ENCODE results near the gene HPRT1.
"Not testable (repeated sequence)": the region's sequence is repeated elsewhere in the genome, so short reads cannot be mapped to it uniquely, and the experiment has no call there.

HPRT1 gene, protein sequence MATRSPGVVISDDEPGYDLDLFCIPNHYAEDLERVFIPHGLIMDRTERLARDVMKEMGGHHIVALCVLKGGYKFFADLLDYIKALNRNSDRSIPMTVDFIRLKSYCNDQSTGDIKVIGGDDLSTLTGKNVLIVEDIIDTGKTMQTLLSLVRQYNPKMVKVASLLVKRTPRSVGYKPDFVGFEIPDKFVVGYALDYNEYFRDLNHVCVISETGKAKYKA
- 6.9 to 34.8 (median 17.9) reads per million in 17 experiments for total RNA-seq

DNA sequence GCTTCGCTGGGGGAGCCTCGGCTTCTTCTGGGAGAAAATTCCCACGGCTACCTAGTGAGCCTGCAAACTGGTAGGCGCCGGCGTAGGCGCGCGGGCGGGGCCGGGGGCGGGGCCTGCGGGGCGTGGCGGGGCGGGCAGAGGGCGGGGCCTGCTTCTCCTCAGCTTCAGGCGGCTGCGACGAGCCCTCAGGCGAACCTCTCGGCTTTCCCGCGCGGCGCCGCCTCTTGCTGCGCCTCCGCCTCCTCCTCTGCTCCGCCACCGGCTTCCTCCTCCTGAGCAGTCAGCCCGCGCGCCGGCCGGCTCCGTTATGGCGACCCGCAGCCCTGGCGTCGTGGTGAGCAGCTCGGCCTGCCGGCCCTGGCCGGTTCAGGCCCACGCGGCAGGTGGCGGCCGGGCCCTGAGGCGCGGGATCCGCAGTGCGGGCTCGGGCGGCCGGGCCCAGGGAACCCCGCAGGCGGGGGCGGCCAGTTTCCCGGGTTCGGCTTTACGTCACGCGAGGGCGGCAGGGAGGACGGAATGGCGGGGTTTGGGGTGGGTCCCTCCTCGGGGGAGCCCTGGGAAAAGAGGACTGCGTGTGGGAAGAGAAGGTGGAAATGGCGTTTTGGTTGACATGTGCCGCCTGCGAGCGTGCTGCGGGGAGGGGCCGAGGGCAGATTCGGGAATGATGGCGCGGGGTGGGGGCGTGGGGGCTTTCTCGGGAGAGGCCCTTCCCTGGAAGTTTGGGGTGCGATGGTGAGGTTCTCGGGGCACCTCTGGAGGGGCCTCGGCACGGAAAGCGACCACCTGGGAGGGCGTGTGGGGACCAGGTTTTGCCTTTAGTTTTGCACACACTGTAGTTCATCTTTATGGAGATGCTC is at the start of gene HPRT1:
HPRT1 (plus strand) TSS at position 161 of the 857 bp plus-strand sequence; CDS start at position 308, 147 bp downstream.
- DNase-seq: peak; percentile 69 to 88 (median 79)

DNA sequence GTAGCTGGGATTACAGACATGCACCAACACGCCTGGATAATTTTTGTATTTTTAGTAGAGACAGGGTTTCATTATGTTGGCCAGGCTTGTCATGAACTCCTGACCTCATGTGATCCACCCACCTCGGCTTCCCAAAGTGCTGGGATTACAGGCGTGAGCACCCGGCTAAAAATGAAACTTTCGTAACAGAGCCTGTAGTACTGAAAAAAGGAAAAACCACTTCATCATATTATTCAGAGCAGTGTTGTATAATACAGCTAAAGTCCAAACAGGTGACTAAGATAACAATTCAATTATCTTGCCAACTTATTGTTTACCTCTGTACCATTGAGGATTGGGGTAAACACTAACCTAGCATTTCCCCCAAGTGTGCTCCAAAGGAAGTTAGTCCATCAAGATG is 43.9 kb upstream of the HPRT1 start:
- peak in 3 of 4 experiments; percentile 22 to 36 (median 27) for DNase-seq

DNA sequence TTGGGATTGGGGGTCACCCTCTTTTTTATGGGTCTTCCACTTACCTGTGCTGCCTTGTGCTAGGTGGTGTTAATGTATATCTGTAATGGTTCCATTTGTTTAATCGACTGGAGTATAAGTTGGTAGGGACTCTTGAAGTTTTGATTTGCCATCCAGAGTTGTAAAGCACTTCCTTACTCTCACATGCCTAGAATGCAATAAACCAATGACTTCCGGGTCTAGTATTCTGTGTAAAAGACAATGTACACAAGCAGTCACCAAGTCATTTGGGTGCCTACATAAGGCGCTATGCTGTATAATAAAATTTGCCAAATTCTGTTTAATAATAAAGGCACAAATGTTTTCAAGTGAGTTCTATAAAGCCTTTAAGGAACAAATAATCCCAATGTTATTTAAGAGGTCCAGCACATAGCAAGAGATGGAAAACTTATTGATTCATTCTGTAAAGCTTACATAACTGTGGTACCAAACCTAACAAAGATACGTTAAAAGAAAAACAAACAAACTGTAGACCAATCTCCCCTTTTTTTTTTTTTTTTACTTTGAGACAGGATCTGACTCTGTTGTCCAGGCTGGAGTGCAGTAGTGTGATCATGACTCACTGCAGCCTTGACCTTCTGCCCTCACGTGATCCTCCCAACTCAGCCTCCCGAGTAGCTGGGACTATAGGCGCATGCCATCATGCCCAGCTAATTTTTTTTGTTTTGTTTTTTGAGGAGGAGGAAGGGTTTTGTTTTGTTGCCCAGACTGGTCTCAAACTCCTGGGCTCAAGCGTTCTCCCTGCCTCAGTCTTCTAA is 41.5 kb upstream of the HPRT1 start:
- DNase-seq: peak in 1 of 4 experiments; percentile 12

DNA sequence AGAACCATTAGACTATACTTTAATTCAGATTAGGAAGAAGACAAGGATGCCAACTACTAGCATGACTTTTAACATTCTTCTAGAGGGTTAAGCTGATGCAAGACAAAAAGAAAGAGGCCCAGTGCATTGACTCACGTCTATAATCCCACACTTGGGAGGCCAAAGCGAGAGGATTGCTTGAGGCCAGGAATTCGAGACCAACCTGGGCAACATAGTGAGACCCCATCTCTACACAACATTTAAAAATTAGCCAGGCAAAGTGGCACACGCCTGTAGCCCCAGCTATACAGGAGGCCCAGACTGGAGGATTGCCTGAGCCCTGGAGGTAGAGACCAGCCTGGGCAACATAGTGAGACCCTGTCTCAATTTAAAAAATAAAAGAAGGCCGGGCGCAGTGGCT is 40.2 kb upstream of the HPRT1 start:
- no peak for DNase-seq

DNA sequence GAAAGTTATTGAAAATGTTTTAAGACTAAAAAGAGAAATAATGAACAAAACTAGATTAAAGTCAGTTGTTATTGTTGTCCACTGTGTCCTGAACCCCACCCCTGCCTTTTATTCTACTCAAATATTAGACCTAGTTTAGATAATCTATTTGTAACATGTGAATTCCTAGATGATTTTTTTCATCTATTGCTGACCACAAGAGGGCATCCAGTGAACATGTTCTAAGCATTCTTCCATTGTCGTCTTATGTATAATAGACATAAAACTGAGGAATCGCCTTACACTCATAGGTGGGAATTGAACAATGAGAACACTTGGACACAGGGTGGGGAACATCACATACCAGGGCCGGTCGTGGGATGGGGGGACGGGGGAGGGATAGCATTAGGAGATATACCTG is 36.4 kb upstream of the HPRT1 start:
- peak in 2 of 4 experiments; percentile 2 to 19 for DNase-seq

DNA sequence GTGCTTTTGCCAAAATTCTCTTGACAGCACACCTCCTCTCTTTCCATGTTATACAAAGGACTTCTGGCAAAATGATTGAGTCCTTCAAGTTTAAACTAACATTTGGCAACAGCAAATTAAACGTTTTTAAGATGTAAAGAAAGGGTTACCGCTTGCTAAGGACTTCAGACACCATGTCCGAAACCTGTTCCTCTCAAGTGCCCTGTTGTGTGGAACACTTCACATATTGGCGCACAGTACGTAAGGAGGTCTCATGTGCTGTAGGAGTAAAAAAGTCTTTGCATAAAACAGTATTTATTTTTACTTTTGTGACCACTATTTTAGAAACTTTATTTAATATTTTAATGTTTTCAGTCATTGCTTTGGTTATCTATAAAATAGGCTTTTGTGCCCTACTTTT is 33.7 kb upstream of the HPRT1 start:
- DNase-seq: no peak

DNA sequence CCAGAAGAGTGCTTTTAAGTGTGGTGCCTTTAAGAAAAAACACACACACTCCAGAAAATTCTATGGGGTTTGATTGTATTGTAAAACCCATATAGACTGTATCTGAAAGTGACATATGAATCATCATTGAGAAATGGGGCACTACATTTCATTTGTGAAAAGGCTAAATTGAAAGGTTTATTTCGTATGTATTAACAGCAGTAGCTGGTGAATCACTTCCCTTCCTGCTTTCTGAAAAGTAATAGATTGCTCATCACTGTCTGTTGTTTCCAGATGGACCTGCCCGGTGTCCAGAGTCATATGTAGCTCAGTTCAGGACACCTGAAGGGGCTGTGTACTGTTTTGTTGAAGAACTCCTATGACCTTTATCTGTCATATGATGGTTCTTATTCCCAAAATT is 28.1 kb upstream of the HPRT1 start:
- peak; percentile 2 to 60 (median 20) for DNase-seq

DNA sequence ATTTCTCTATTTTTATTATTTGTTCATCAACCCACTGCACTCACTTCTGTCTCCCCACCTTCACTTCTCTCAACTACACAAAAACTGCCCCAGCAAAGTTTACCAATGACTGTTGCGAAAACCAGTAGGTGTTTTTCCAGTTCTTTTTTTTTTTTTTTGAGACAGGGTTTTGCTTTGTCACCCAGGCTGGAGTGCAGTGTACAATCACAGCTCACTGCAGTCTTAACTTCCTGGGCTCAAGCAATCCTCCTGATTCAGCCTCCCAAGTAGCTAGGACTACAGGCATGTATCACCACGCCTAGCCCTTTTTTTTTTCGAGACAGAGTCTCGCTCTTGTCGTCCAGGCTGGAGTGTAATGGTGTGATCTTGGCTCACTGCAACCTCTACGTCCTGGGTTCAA is 24.1 kb upstream of the HPRT1 start:
- DNase-seq: no peak

DNA sequence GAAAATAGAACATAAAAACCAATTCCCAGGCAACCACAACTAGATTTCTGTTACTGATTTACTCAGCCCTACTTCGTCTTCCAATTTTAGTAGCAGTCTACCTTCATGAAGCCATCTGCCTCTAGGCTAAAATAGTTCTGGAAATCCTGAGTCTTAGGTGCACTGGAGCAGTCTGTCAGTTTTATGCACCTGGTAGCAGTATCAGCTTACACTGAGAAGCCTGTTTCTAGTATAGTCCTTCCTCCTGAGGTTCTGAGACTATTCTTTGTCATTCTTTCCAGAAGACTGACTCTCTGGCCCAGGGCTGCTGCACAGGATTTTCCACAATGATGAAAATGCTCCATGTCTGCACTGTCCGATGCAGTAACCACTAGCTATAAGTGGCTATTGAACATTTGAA is 16.9 kb upstream of the HPRT1 start:
- no peak for DNase-seq

DNA sequence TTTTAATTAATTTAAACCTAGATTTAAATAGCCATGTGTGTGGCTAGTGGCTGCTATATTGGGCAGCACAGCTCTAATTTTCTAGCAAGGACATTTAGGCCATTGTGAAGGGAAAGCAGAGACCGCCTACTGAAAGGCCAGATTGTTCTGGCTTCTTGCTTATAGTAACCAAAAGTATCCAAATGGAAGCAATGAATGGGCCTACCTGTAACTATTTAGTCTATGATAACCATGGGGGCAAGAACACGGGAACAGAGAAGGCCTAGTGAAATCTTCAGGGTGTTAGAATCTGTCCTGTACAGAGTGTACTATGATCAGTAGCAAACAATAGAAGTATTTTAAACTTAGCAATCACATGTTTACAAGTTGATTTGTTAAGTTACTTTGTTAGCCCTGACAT is 16.5 kb upstream of the HPRT1 start:
- no peak for DNase-seq

DNA sequence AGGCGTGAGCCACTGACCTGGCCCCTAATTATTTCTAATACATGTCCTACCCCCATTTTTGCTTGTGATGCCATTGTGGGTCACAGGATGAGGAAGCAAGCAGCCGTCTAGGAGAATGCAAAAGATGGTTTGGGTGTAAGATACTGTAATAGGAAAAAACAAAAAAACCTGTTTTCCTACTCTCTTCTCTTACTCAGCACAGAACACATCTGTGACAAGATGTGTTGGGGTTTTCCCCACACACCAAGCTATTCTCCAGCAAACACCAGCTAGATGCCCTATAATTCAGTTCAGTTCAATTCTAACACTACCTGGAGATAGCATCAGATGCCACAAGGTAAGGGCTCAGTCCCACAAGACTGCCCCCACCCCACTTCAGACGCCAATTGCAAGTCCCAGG is 15.3 kb upstream of the HPRT1 start:
- DNase-seq: no peak

DNA sequence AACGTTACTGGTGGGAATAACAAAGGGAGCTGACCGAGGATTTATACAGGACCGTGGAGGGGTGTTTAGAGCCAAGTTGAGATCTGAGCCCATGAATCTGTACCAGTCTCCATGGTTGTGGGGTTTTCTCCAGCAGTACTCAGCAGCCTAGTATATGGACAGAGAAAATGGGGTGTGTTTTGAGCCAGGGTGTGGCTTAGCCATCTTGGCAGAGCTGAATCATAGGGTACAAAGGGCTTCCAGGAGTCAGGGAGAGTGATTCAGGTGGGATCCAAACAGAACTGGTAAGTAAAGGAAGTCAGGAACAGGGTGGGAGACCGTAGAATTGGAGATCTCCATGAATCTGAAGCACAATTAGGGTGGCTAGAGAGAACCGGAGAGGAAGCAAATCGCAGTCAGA is 7.4 kb upstream of the HPRT1 start:
- DNase-seq: no peak

DNA sequence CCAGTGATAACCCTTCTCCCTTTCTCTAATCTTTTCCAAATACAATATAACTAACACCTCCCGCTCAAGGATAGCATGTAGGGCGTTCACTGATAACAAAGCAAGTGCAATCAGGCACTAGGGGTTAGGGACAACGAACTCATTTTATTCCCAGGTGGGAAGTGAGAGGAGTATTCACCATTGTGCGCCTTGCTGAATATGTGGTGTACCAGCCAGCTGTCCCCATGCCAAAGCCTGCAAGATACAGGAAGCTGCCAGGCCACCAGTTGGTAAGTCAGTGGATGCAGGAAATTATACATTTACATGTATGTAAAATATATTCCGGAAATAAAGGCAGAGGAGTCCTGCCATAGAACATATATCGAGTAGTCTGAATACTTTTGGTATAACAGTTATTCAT is 6.3 kb upstream of the HPRT1 start:
- no peak for DNase-seq

DNA sequence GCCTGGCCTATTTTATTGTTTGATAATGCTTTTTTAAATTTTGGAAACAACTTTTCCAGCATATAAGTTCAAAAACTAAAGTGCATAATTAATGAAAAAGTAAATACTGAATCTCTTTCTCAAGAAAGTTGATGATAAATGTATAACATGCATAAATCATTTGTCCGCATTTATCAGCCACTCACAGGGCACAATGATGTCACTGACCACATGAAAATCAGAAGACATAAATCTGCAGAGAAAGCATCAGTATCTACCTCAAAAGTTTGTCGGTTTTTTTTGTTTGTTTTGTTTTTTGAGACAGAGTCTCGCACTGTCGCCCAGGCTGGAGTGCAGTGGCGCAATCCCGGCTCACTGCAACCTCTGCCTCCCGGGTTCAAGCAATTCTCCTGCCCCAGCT is 5.5 kb upstream of the HPRT1 start:
- DNase-seq: no peak

DNA sequence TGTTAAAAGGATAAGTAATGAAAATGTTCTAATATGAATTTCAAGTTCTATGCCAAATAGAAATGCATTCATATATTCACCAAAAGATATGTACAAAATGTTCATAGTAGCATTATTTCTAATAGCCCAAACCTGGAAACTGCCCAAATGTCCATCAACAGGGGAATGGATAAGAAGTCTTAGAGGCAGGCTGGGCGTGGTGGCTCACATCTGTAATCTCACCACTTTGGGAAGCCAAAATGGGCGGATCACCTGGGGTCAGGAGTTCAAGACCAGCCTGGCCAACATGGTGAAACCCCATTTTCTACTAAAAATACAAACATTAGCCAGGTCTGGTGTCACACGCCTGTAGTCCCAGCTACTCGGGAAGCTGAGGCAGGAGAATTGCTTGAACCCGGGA is 2.3 kb upstream of the HPRT1 start:
- no peak for DNase-seq

DNA sequence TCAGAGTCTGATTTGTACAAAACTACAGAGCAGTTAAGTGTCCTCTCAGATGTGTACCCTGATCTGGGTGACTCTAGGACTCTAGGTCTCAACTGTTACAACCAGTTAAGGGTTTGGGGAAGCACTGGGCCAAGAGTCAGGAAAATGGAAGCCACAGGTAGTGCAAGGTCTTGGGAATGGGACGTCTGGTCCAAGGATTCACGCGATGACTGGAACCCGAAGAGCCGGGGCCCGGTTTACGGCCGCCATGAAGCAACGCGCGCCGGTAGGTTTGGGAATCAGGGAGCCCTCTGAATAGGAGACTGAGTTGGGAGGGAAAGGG is 321 bp upstream of the HPRT1 start:
- DNase-seq: peak in 1 of 4 experiments; percentile 1

DNA sequence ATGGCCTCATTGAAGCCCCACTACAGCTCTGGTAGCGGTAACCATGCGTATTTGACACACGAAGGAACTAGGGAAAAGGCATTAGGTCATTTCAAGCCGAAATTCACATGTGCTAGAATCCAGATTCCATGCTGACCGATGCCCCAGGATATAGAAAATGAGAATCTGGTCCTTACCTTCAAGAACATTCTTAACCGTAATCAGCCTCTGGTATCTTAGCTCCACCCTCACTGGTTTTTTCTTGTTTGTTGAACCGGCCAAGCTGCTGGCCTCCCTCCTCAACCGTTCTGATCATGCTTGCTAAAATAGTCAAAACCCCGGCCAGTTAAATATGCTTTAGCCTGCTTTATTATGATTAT is 876 bp downstream of the HPRT1 start:
- peak in 1 of 4 experiments; percentile 2 for DNase-seq

DNA sequence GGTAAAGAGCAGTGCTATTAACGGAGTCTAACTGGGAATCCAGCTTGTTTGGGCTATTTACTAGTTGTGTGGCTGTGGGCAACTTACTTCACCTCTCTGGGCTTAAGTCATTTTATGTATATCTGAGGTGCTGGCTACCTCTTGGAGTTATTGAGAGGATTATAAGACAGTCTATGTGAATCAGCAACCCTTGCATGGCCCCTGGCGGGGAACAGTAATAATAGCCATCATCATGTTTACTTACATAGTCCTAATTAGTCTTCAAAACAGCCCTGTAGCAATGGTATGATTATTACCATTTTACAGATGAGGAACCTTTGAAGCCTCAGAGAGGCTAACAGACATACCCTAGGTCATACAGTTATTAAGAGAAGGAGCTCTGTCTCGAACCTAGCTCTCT is 1.5 kb downstream of the HPRT1 start:
- no peak for DNase-seq

DNA sequence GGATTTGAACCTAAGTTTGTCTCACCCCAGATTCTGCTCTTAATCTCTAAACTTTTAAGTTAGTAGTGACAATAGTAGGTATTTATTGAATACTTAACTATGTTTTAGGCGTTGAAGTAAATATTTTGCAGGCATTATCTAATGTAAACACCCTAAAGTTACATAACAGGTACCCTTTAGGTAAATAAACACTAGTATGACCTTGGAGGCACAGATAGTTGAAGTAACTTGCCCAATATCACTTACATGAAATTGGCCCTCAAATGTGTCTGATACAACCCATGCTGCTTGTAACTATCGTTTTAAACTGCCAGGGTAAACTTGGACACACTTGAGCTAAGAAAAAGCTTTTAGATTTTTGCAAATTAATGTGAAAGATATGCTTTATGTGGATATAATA is 3.0 kb downstream of the HPRT1 start:
- DNase-seq: no peak

DNA sequence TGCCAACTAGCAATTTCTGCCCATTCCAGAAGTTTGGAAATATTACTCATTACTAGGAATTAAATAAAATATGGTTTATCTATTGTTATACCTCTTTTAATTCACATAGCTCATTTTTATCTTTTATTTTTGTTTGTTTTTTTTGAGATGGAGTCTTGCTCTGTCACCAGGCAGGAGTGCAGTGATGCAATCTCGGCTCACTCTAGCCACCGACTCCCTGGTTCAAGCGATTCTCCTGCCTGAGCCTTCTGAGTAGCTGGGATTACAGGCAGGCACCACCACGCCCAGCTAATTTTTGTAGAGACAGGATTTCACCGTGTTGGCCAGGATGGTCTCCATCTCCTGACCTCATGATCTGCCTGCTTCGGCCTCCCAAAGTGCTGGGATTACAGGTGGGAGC is 4.5 kb downstream of the HPRT1 start:
- DNase-seq: not testable (repeated sequence)

DNA sequence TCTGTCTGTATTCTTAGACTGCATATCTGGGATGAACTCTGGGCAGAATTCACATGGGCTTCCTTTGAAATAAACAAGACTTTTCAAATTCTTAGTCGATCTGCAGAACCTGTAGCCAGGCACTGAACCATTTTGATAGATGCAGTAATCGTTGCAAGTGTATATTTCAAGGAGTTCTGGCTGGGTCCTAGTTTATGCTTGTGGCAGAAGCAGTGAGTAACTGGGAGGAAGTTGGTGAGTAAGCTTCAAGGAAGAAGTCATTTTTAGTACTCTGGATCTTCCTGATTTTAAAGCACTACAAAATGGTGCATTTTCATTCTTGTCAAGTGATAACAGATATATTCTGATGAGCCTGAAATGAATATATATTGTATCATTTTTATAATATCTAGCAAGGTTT is 9.5 kb downstream of the HPRT1 start:
- DNase-seq: peak; percentile 13 to 62 (median 45)

DNA sequence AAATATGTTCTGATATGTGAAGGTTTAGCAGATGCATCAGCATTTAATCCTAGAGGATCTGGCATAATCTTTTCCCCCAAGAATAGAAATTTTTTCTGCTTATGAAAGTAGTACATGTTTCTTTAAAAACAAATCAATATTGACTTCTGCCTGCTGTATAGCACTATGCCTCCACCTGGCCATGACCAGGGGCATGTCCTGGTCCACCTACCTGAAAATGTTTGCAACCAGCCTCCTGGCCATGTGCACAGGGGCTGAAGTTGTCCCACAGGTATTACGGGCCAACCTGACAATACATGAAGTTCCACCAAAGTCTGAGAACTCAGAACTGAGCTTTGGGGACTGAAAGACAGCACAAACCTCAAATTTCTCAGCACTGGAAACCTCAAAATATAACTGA is 10.0 kb downstream of the HPRT1 start:
- DNase-seq: no peak

DNA sequence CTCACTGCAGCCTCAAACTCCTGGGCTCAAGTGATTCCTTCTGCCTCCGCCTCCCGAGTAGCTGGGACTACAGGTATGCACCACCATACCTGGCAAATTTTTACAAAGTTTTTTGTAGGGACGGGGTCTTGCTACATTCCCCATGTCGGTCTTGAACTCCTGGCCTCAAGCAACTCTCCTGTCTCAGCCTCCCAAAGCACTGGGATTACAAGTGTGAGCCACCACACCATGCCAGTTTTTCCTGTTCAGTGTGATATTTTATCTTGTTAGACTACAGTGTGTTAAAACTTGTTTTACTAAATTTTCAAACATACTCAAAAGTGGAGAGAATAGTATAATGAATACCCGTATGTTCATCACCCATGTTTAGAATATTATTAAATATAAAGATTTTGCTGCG is 12.1 kb downstream of the HPRT1 start:
- DNase-seq: no peak

DNA sequence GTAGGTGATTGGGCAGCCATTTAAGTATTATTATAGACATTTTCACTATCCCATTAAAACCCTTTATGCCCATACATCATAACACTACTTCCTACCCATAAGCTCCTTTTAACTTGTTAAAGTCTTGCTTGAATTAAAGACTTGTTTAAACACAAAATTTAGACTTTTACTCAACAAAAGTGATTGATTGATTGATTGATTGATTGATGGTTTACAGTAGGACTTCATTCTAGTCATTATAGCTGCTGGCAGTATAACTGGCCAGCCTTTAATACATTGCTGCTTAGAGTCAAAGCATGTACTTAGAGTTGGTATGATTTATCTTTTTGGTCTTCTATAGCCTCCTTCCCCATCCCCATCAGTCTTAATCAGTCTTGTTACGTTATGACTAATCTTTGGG is 16.3 kb downstream of the HPRT1 start:
- DNase-seq: no peak

All from suppressor macrophage (primary cell).